HG02840 (cell line): ENCODE results near the gene RAB35.
"Not testable (repeated sequence)": the region's sequence is repeated elsewhere in the genome, so short reads cannot be mapped to it uniquely, and the experiment has no call there.

Source experiments
- ATAC-seq: cut with Tn5 transposase; IDR thresholded peaks from one replicate; pipeline ENCODE4 v1.9.1; 2021; ENCODE audit warnings: mild to moderate bottlenecking, moderate library complexity, moderate number of reproducible peaks; ENCODE audit not compliant: unreplicated experiment, low FRiP score

RAB35 gene

DNA sequence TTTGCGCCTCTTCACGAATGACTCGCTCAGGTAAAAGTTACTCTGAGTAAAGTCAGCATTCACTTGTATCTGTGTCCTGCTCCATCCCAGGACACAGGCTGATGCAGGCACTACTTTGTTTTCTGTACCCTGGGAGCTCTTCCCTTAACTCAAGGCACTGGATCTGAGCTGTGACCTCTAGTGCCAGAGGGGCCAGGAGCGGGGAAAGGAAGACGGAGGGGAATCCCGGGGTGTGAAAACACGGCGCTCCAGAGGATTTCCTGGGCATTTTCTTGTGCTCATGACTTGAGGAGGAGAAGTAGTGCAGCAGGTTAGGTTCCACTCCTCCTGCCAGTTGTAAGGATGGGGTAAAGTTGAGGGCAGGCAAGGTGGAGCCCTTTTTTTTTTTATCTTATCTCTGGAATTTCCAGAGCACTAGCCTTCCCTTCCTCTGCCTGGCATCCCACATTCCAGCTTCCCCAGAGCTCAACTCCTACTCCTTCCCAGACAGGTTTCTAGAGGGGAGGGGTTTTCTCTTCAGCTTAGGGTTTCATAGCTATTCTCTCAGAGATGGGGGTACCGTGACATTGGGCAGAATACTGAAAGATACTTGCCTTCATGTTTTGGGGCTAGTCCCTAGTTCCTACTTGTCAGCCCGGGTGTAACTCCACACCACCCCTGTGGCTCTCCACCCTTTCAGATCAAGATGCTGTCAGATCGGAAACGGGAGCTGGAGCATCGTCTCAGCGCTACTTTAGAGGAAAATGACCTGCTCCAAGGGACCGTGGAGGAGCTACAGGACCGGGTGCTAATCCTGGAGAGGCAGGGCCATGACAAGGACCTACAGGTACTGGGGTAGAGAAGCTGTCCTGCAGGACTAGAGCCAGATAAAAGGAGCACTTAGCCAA lies 52.3 kb downstream of the RAB35 start:
- no peak for ATAC-seq

DNA sequence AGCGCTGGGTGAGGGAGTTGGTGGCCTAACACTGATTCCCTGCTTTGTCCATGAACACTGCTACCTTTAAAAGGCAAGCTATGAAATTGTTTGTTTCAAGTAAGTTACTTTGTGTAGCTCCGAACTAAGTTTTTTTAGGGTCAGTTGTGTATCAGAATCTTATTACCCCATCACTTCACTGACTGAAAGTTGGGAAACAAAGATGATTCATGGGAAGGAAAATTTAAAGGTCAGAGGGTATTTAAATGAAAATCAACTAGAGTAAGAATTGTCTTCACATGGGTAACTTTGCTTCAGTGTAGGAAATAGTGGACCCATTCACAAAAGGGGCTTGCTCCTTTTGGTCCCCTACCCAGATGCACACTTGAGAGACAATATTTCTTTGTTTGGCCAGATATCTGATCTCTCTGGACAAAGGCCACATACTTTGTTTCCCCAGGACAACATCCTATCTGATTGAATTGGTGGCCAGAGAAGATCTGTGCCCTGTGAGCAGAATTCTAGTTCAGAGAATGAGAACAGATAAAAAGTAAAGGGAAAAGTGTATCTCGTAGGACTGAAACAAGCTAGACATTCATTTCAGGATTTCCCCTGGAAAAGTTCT lies 53.5 kb downstream of the RAB35 start:
- no peak for ATAC-seq

DNA sequence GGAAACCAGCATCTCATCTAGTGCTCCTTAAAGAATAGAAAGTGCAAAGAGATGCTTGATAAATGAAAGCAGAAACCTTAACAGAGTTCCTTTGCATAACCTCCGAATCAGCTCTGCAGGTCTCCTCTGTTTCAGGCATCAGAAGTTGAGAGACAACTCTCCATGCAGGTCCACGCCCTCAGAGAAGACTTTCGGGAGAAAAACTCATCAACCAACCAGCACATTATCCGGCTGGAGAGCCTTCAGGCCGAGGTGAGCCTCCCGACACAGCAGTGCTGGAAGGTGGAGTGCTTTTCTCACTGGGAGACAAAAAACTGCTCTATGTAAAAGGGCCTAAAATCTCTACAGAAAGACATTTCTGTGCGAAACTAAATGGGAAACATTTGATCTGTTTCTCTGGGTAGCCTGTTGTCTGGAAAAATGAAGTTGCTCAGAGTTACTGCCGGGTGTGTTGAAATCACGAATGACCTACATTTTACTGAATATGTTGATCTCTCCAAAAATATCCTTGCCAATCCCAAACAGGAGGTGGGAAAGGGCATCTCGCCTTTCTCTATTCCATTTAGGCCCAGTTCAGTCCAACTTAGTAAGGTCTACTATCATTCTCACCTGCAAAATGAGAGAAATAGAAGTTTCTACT lies 54.9 kb downstream of the RAB35 start:
- ATAC-seq: no peak

DNA sequence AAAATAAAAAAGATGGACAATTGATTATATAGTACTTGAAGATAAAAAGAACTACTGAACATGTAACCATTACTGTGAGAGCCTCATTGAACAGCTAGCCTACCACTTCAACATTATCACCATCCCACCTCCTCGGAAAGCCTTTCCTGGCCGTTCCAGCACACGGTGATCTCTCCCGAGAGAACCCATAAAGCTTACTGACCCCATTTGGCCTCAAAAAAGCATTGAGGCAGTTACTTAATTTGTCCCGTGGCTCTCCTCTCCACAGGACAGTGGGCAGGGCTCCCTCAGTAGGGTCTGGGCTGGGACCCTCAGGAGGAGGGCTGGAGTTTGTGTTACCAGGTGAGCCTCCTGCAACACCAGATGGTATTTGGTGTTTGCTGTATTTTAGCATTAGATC lies 55.8 kb downstream of the RAB35 start:
- ATAC-seq: no peak

DNA sequence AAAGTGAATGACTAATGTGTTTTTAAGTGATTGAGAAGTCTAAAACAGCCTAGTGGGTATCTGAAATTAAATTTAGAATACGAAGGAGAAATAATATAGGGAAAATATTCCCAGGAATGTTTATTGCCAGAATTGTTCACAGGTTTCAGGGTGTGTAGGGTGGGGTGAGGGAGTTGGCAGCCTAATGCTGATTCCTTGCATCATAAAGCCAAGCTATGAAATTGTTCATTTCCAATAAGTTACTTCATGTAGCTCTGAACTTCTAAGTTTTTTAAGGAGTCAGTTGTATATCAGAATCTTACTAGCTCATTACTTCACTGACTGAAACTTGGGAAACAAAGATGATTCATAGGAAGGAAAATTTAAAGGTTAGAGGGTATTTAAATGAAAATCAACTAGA lies 56.4 kb downstream of the RAB35 start:
- no peak for ATAC-seq

DNA sequence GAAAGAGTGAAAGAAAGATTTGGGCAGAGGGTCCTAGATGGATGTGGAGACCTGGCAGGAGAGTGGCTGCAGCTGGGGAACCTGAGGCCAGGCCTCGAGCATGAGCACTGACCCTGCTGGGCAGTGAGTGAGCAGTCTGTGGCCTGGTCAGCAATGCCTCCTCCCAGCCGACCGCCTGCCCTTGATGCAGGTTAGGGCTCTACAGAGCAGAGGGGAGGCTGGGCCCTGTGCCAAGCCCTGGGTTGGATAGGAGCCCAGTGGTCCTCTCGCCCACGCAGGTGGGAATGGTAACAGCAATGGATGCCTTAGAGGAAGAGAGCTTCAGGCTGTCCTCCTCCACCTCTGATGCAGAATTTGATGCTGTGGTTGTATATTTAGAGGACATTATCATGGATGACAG lies 59.8 kb downstream of the RAB35 start:
- no peak for ATAC-seq

DNA sequence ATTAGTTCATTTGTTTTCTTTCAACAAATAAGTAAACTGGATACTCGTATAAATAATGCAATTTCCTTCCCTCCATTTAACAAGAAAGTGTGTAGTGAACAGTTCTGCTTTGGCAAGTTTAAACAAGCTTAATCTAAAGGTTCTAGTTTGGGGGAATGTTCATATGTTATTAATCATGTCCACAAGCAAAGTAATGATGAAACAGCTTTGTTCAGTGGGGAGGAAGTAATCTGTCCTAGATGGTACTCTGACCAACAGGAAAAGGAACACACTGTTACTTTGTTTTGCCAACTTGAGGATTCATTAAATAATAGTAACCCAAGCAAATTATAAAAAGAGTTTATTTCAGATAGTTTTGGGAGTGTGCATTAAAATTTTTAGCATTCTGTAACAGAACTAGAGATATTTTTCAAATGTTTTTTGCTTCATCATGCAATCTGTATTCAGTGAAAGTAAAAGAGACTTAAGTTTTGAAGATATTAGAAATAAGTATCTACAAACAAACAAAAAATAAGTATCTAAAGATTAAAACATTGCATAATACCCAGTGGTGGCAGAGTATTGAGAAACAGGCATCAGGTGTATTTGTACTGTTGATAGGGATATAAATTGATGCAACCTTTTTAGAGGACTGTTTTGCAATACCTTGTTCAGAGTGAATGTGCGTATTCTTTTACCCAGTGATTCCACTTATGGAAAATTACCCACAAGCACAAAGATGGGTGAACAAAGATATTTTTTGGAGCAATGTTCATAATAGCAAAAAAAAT lies 61.1 kb downstream of the RAB35 start:
- ATAC-seq: no peak

DNA sequence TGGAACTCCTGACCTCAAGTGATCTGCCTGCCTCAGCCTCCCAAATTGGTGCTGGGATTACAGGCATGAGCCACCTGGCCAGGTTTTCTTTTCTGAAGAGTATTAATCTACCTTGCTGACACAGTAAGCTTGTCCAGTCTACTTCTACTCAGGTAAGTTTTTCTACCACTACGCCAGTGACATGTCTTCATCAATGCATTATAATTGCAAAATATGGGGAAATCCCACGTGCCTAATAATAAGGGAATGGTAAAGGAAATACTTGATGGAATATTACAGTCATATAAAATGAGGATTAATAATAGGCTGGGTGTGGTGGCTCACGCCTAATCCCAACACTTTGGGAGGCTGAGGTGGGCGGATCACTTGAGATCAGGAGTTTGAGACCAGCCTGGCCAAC lies 62.3 kb downstream of the RAB35 start:
- ATAC-seq: no peak

DNA sequence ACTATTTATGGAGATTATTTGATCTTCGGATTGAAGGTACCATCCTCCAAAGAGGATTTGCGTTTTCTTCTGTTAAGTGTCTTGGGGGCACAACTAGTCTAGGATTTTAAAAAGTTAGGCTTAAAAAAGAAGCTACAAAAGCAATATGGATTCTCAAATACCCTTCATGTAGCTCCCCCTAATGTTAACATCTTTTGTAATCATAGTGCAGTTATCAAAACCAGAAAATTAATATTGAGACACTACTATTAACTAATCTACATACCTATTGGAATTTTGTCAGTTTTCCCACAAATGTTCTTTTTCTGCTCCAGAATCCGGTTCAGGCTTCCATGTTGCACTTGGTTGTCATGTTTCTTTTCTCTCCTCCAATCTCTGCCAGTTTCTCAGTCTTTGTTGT lies 65.0 kb downstream of the RAB35 start:
- ATAC-seq: no peak

DNA sequence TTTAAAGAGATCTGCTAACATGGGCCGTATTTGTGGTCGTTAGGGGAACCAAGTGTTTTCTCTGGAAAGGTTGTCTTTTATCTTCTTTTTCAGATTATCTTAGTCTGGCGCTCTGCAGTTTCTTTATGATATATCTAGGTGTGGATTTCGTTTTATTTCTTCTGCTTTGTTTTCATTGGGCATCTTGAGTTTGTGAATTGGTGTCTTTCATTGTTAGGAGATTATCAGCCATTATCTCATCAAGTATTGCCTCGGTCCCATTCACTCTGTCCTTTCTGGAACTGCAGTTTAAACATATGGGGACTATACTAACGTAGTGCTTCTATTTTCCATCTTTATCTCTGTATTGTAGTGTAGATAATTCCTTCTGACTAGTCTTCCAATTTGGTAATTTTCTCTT lies 67.1 kb downstream of the RAB35 start:
- ATAC-seq: no peak

DNA sequence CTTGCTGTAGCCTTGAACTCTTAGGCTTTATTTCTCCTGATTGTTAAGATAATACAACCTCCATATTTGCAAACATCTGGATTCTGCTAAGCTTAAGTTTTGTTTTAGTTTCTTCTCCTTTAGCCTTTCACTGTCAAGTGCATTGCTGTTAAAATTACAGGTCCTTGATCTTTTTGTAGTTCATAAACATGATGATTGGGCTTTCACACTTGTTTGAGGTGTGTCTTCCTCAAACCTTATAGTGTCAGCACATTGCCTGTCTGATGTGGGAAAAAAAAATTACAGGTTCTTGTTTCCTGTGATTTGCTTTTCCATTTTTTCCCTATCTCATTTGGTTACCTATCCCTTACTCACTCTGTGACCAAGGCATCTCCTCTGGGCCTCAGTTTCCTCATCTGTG lies 68.3 kb downstream of the RAB35 start:
- ATAC-seq: no peak

DNA sequence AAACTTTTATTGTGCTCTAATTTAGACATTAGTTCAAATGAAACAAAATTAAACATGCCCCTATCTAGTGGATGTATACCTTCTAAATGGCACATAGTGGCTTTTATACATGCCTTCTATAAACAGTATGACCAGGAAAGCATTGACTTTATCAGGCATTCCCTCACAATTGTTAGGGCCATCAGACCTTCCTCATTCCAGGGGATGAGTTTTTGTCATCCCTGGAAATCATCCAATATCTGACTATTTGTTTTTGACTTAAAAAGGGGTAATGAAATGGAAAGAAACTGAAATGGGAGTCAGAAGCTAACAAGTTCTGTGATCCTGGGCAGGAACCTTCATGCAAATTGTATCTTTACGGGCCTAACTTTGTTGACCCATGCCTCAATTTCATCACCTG lies 69.5 kb downstream of the RAB35 start:
- no peak for ATAC-seq

DNA sequence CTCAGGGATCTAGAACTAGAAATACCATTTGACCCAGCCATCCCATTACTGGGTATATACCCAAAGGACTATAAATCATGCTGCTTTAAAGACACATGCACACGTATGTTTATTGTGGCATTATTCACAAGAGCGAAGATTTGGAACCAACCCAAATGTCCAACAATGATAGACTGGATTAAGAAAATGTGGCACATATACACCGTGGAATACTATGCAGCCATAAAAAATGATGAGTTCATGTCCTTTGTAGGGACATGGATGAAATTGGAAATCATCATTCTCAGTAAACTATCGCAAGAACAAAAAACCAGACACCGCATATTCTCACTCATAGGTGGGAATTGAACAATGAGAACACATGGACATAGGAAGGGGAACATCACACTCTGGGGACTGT lies 71.2 kb downstream of the RAB35 start:
- ATAC-seq: not testable (repeated sequence)
